ENCODE results near the gene NACAD.

DNA sequence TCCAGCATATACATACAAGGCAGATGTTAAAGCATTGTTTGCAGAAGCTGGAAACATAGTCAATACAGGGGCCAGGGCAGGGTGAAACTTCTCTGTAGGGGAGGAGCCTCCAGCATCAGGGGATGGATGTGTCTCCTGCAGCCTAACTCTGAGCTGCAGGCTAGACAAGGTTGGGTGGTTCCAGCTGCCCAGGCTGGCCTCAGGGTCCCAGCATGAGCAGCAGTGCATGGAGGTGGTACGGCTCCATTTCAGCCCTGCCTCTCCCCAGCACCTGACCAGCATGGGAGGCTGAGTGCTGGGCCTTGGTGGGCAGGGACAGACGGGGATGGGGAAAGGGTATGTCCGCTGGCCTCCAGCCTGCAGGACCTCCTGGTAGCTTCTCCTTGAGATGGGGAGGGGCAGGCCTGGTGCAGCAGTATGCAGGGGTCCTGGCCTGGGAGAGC lies 30.1 kb upstream of the NACAD start:
- TF ChIP-seq, protein P1, sequence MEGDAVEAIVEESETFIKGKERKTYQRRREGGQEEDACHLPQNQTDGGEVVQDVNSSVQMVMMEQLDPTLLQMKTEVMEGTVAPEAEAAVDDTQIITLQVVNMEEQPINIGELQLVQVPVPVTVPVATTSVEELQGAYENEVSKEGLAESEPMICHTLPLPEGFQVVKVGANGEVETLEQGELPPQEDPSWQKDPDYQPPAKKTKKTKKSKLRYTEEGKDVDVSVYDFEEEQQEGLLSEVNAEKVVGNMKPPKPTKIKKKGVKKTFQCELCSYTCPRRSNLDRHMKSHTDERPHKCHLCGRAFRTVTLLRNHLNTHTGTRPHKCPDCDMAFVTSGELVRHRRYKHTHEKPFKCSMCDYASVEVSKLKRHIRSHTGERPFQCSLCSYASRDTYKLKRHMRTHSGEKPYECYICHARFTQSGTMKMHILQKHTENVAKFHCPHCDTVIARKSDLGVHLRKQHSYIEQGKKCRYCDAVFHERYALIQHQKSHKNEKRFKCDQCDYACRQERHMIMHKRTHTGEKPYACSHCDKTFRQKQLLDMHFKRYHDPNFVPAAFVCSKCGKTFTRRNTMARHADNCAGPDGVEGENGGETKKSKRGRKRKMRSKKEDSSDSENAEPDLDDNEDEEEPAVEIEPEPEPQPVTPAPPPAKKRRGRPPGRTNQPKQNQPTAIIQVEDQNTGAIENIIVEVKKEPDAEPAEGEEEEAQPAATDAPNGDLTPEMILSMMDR (IDR thresholded peaks at IDR 0.05): no peak
- TF ChIP-seq POLR2A (IDR thresholded peaks at IDR 0.05): no peak
